Mesendoderm (in vitro differentiated cells): Measurements from ENCODE around the gene PRKCA.

Experiments used
- DNase-seq: peaks from one replicate; pipeline ENCODE4 v3.0.0; 2013
- H2AK5ac ChIP-seq: 2 replicates; pipeline ENCODE4 v1.6.1; 2013; ENCODE audit warnings: low read length, inconsistent platforms
- H2BK120ac ChIP-seq: 2 replicates; pipeline ENCODE4 v1.6.1; 2013; ENCODE audit warnings: low read depth, mild to moderate bottlenecking, low read length, moderate library complexity, mixed read lengths
- H2BK15ac ChIP-seq: replicated peaks from 2 replicates; pipeline ENCODE4 v1.6.1; 2013; ENCODE audit warnings: low read depth, mild to moderate bottlenecking, moderate library complexity
- H2BK5ac ChIP-seq: 2 replicates; pipeline ENCODE4 v1.6.1; 2013; ENCODE audit warnings: low read length, inconsistent platforms
- H3K18ac ChIP-seq: 2 replicates; pipeline ENCODE4 v1.6.1; 2013; ENCODE audit warnings: mild to moderate bottlenecking, low read length, mixed read lengths
- H3K23ac ChIP-seq: one replicate; pipeline ENCODE4 v1.6.1; 2013; ENCODE audit warnings: low read length
- H3K27ac ChIP-seq: 2 replicates; pipeline ENCODE4 v1.5.1; 2013; ENCODE audit warnings: low read depth, mild to moderate bottlenecking, inconsistent platforms, low read length, moderate library complexity
- H3K27me3 ChIP-seq: 2 replicates; pipeline ENCODE4 v1.6.1; 2013; ENCODE audit warnings: low read length, control low read depth, mild to moderate bottlenecking, inconsistent platforms; ENCODE audit not compliant: insufficient read depth, poor library complexity
- H3K36me3 ChIP-seq: 2 replicates; pipeline ENCODE4 v1.6.1; 2013; ENCODE audit warnings: low read length, inconsistent platforms; ENCODE audit not compliant: control insufficient read depth, insufficient read depth
- H3K4ac ChIP-seq: one replicate; pipeline ENCODE4 v1.6.1; 2013; ENCODE audit warnings: low read depth, mild to moderate bottlenecking, low read length, moderate library complexity
- H3K4me1 ChIP-seq: 2 replicates; pipeline ENCODE4 v1.6.1; 2013; ENCODE audit warnings: low read depth, low read length, inconsistent platforms; ENCODE audit not compliant: control insufficient read depth
- H3K4me2 ChIP-seq: 2 replicates; pipeline ENCODE4 v1.6.1; 2013; ENCODE audit warnings: low read length
- H3K4me3 ChIP-seq: 2 replicates; pipeline ENCODE4 v1.5.1; 2013; ENCODE audit warnings: mild to moderate bottlenecking, low read length
- H3K56ac ChIP-seq: one replicate; pipeline ENCODE4 v1.6.1; 2013; ENCODE audit warnings: low read length
- H3K79me1 ChIP-seq: 2 replicates; pipeline ENCODE4 v1.6.1; 2013; ENCODE audit warnings: low read length, inconsistent platforms
- H3K79me2 ChIP-seq: 2 replicates; pipeline ENCODE4 v1.6.1; 2013; ENCODE audit warnings: mild to moderate bottlenecking, low read length; ENCODE audit not compliant: control insufficient read depth, insufficient read depth
- H3K9ac ChIP-seq: 2 replicates; pipeline ENCODE4 v1.6.1; 2013; ENCODE audit warnings: low read length, inconsistent platforms
- H4K5ac ChIP-seq: one replicate; pipeline ENCODE4 v1.6.1; 2013; ENCODE audit warnings: low read length
- H4K8ac ChIP-seq: one replicate; pipeline ENCODE4 v1.6.1; 2013; ENCODE audit warnings: low read depth, mild to moderate bottlenecking, control low read depth, low read length, moderate library complexity
- WGBS: extraction: QIAGEN DNeasy Blood & Tissue Kit; methylation state at CpG from one replicate; pipeline ENCODE4 v1.1.7; 2013; ENCODE audit warnings: low lambda C conversion rate, missing lambda C conversion rate; ENCODE audit not compliant: insufficient coverage; ENCODE audit errors: extremely low coverage; 5-methylcytosine and 5-hydroxymethylcytosine counted together

Gene PRKCA

DNA sequence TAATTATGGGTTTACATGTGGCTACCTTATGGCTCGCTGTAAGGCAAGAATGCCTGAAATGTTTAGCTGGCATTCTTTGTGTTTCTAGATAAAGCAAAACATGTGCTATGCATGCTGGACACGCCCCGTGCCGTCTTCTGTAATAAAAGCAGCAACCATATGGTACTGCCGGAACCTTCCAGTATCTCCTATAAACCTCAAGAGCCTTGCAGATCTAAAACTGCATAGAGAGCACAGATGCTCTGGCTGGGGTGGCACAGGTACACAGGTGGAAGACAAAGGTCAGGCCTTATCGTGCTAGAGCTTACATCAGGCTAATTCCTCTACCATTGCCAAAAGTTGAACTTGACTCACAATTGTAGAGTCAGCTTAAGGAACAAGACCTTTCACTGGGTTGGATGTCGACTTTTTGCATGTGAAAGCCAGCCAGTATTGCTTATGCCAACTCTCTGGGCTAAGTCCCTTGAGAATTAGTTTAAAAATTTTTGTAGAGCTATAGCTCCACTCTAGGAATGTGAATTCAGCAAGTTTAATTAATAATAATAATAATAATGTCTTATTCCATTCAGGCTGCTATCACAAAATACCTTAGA lies 345.1 kb downstream of the PRKCA start:
- no CpG with 5 or more reads among the region's 7 CpGs for WGBS
- Histone ChIP-seq H2BK120ac (no peak overlapping the region), H3K27me3 (no peaks in the 10 kb centered on the region)

DNA sequence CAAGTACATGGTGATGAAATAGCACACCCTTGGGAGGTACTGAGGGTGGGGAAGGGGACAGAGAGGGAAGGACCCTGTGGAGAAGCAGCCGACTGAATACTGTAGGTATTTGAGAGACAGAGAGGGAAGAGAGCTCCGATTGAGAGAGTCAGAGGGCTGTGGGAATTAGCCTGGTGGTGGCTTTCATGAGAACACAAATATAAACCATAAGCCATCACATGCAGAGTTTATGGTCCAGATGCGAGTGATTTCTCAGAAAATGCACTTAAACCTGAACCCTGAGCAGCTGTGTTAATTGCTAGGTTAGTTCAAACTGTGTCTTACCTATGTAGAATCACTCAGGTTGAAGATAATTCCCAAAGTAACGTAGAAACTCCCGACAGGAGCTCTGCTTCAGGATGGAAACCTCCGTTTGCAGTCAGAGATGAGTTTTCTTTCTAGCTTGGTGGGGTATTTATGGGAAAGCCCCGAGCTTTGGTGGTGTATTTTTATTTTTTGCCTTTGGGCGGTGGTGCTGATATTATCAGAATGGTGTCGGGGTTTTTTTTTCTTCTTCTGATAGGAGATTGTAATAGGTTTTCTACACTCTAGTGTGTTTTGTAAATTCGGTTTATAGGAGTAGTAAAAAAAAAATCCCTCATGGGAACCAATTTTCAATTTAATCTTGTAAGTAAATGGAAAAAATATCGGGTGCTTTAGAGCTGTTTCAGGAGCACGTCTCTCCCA lies 347.6 kb downstream of the PRKCA start:
- Histone ChIP-seq H3K18ac (no peak overlapping the region), H3K4ac (no peak overlapping the region), H4K8ac (no peak overlapping the region), H2BK120ac (no peak overlapping the region), H3K79me1 (no peaks in the 10 kb centered on the region), H3K9ac (no peak overlapping the region), H3K36me3 (no peaks in the 10 kb centered on the region), H2AK5ac (no peak overlapping the region), H3K27ac (no peak overlapping the region), H3K79me2 (no peaks in the 10 kb centered on the region), H3K27me3 (no peaks in the 10 kb centered on the region), H3K4me1 (no peaks in the 10 kb centered on the region), H2BK15ac (no peak overlapping the region), H2BK5ac (no peak overlapping the region), H3K4me2 (no peak overlapping the region), H4K5ac (no peak overlapping the region), H3K23ac (no peak overlapping the region), H3K4me3 (no peak overlapping the region), H3K56ac (no peak overlapping the region)
- no CpG with 5 or more reads among the region's 12 CpGs for WGBS
- no peak for DNase-seq

More for the DNA sequence above, 345.1 kb downstream of the PRKCA start:
- H4K8ac ChIP-seq, result no peak overlapping the region
- H3K4me2 ChIP-seq, result no peak overlapping the region
- H3K56ac ChIP-seq, result no peak overlapping the region
- DNase-seq, result no peak
- no peak overlapping the region for H3K9ac ChIP-seq
- no peak overlapping the region for H3K18ac ChIP-seq
- no peak overlapping the region for H2BK15ac ChIP-seq
- H3K4ac ChIP-seq, result no peak overlapping the region
- H3K36me3 ChIP-seq, result no peaks in the 10 kb centered on the region
- H3K4me3 ChIP-seq, result no peak overlapping the region
- no peak overlapping the region for H4K5ac ChIP-seq
- H3K79me1 ChIP-seq, result no peaks in the 10 kb centered on the region
- H3K27ac ChIP-seq, result no peak overlapping the region
- no peaks in the 10 kb centered on the region for H3K79me2 ChIP-seq
- H2BK5ac ChIP-seq, result no peak overlapping the region
- H2AK5ac ChIP-seq, result no peak overlapping the region
- H3K4me1 ChIP-seq, result no peaks in the 10 kb centered on the region
- H3K23ac ChIP-seq, result no peak overlapping the region

DNA sequence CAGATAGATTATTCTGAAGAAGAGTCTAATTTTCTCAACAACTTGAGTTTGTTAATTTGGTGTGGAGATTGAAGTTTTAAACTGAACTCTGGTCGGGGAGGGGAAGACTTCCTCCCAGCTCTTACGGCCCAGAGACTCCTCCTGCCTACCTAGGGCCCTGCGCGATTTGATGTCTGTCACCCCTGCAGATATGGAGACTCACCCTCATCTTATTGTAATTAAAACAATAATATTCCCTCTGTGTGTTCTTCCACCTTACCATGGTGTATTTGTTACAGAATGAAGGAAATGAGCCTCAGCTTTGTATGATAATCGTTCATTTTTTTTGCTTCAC lies 348.1 kb downstream of the PRKCA start:
- no peak overlapping the region for H2BK5ac ChIP-seq
- H4K5ac ChIP-seq, result no peak overlapping the region
- no peak overlapping the region for H3K4me2 ChIP-seq
- no peak overlapping the region for H2AK5ac ChIP-seq
- no peaks in the 10 kb centered on the region for H3K79me1 ChIP-seq
- H3K27ac ChIP-seq, result no peak overlapping the region
- H3K4me1 ChIP-seq, result no peaks in the 10 kb centered on the region
- no peak overlapping the region for H3K18ac ChIP-seq
- no peak overlapping the region for H4K8ac ChIP-seq
- no peaks in the 10 kb centered on the region for H3K79me2 ChIP-seq
- no peaks in the 10 kb centered on the region for H3K36me3 ChIP-seq
- no peak overlapping the region for H2BK120ac ChIP-seq
- no peak for DNase-seq
- H3K56ac ChIP-seq, result no peak overlapping the region
- H3K27me3 ChIP-seq, result no peaks in the 10 kb centered on the region
- no peak overlapping the region for H3K9ac ChIP-seq
- H3K4me3 ChIP-seq, result no peak overlapping the region
- no peak overlapping the region for H2BK15ac ChIP-seq
- no peak overlapping the region for H3K23ac ChIP-seq
- H3K4ac ChIP-seq, result no peak overlapping the region
- WGBS, result no CpG with 5 or more reads among the region's 5 CpGs

DNA sequence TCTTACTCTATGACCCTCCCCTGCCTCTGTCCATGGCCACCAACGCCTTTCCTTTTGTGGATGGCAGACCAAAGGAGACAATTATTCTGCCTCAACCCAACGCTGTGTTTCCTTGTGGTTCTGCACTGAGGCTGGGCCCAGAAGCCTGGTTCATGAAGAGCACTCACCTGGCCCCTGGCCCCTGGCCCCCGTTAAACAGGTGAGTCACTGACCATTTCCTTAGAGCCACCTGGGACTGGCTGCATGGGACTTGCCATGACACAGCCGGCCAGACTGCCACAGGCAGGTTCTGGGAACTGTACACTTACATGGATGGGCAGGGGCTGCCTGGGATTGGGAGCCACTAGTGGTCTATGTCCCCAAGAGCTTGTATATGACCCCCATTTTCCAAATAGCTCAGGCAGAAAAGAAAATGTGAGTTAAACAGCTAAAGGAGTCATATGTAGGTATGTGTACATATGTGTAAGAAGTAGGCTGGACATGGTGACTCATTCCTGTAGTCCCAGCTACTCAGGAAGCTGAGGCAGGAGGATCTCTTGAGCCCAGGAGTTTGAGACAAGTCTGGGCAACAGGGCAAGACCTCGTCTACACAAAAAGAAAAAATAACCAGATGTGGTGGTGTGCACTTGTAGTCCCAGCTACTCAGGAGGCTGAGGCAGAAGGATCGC lies 350.6 kb downstream of the PRKCA start:
- Histone ChIP-seq H3K27me3 (no peaks in the 10 kb centered on the region), H3K79me2 (no peaks in the 10 kb centered on the region), H4K5ac (no peak overlapping the region), H3K9ac (no peak overlapping the region), H3K4me2 (no peak overlapping the region), H2BK15ac (no peak overlapping the region), H3K4ac (no peak overlapping the region), H3K79me1 (no peaks in the 10 kb centered on the region), H3K4me3 (no peak overlapping the region), H3K27ac (no peak overlapping the region), H2AK5ac (no peak overlapping the region), H3K23ac (no peak overlapping the region), H2BK120ac (no peak overlapping the region), H2BK5ac (no peak overlapping the region), H3K56ac (no peak overlapping the region), H4K8ac (no peak overlapping the region), H3K18ac (no peak overlapping the region), H3K36me3 (no peaks in the 10 kb centered on the region), H3K4me1 (no peaks in the 10 kb centered on the region)
- no peak for DNase-seq
- WGBS, result no CpG with 5 or more reads among the region's 6 CpGs

DNA sequence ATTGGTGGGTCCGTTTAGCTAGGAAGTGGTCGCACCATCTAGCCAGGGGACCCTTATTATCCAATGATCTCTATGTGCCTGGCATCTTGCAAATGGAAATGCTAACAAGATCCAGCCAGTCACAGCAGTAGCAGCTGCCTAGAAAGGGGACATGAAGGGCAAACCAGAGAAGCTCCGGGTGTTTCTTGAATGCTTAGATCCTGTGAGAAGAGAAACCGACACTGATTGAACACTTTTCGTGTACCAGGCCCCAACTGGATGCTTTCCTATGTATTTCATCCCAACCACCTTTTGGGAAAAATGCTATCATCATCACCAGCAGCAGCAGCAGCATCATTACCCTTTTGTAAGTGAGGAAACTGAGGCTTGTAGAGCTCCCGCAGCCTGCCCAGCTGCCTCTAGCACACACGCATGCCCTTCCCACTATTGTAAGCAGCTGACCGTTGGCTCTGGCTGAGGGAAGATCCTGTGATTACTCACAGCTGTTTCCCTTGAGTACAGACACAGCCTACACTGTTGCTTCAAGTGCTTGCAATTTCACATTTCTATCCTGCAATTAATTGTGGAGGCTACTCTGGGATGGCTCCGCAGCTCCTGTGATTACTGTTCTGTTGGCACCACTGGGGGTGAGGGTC lies 351.8 kb downstream of the PRKCA start:
- Histone ChIP-seq H3K4me2 (no peak overlapping the region), H2BK5ac (no peak overlapping the region), H2BK120ac (no peak overlapping the region), H3K4ac (no peak overlapping the region), H3K27ac (no peak overlapping the region), H2BK15ac (no peak overlapping the region), H4K5ac (no peak overlapping the region), H3K79me1 (no peaks in the 10 kb centered on the region), H3K4me1 (no peaks in the 10 kb centered on the region), H3K9ac (no peak overlapping the region), H3K27me3 (no peaks in the 10 kb centered on the region), H3K18ac (no peak overlapping the region), H3K56ac (no peak overlapping the region), H3K4me3 (no peak overlapping the region), H3K79me2 (no peaks in the 10 kb centered on the region), H3K36me3 (no peaks in the 10 kb centered on the region), H3K23ac (no peak overlapping the region), H4K8ac (no peak overlapping the region), H2AK5ac (no peak overlapping the region)
- no peak for DNase-seq
- WGBS, result no CpG with 5 or more reads among the region's 9 CpGs
